H9 (cell line): ENCODE results near the gene ALOX15B. TPM values are rescaled to one million over a fixed set of nuclear protein-coding genes. Genes with fewer than 3 reads are reported as not detected.

Source experiments
- DNase-seq: peaks from one replicate; pipeline ENCODE4 v3.0.0-alpha.2; 2017
- H2AFZ ChIP-seq: one replicate; pipeline ENCODE4 v1.6.1; 2013; ENCODE audit warnings: mild to moderate bottlenecking, low read length, control low read depth, moderate library complexity
- H2AK5ac ChIP-seq: 2 replicates; pipeline ENCODE4 v1.6.1; 2013; ENCODE audit warnings: low read length, control low read depth, mixed read lengths; ENCODE audit not compliant: insufficient read length
- H2BK120ac ChIP-seq: one replicate; pipeline ENCODE4 v1.6.1; 2013; ENCODE audit warnings: low read depth, mild to moderate bottlenecking, low read length, control low read depth, inconsistent platforms; ENCODE audit not compliant: poor library complexity, severe bottlenecking
- H2BK12ac ChIP-seq: 2 replicates; pipeline ENCODE4 v1.6.1; 2013; ENCODE audit warnings: low read length, control low read depth, mixed read lengths, low read depth; ENCODE audit not compliant: insufficient read length
- H2BK15ac ChIP-seq: 2 replicates; pipeline ENCODE4 v1.6.1; 2013; ENCODE audit warnings: low read depth, low read length, control low read depth
- H2BK20ac ChIP-seq: one replicate; pipeline ENCODE4 v1.6.1; 2013; ENCODE audit warnings: low read depth, mild to moderate bottlenecking, low read length, control low read depth, inconsistent platforms; ENCODE audit not compliant: poor library complexity, severe bottlenecking
- H2BK5ac ChIP-seq: 2 replicates; pipeline ENCODE4 v1.6.1; 2013; ENCODE audit warnings: low read length, control low read depth, mixed read lengths; ENCODE audit not compliant: insufficient read length
- H3K14ac ChIP-seq: 2 replicates; pipeline ENCODE4 v1.6.1; 2013; ENCODE audit warnings: low read length, control low read depth; ENCODE audit not compliant: insufficient read depth
- H3K18ac ChIP-seq: 2 replicates; pipeline ENCODE4 v1.6.1; 2013; ENCODE audit warnings: low read depth, mild to moderate bottlenecking, mixed read lengths, low read length, control low read depth; ENCODE audit not compliant: insufficient read length
- H3K23ac ChIP-seq: 2 replicates; pipeline ENCODE4 v1.6.1; 2013; ENCODE audit warnings: low read length, control low read depth, mixed read lengths, low read depth; ENCODE audit not compliant: insufficient read length
- H3K23me2 ChIP-seq: 2 replicates; pipeline ENCODE4 v1.6.1; 2013; ENCODE audit warnings: low read depth, mild to moderate bottlenecking, mixed read lengths, low read length, control low read depth; ENCODE audit not compliant: insufficient read length, poor library complexity, severe bottlenecking
- H3K27ac ChIP-seq: 2 replicates; pipeline ENCODE4 v1.5.1; 2013; ENCODE audit warnings: low read length, control low read depth, mixed read lengths, low read depth; ENCODE audit not compliant: insufficient read length
- H3K27me3 ChIP-seq: 2 replicates; pipeline ENCODE4 v1.6.1; 2013; ENCODE audit warnings: low read length, control low read depth, inconsistent platforms; ENCODE audit not compliant: insufficient read depth
- H3K4ac ChIP-seq: 2 replicates; pipeline ENCODE4 v1.6.1; 2013; ENCODE audit warnings: low read depth, mild to moderate bottlenecking, control low read depth, inconsistent platforms, low read length, moderate library complexity
- H3K4me1 ChIP-seq: 2 replicates; pipeline ENCODE4 v1.6.1; 2013; ENCODE audit warnings: low read length, control low read depth, inconsistent platforms; ENCODE audit not compliant: insufficient read depth
- H3K4me2 ChIP-seq: 2 replicates; pipeline ENCODE4 v1.6.1; 2013; ENCODE audit warnings: low read length, control low read depth, mixed read lengths; ENCODE audit not compliant: insufficient read length, insufficient read depth
- H3K56ac ChIP-seq: 2 replicates; pipeline ENCODE4 v1.6.1; 2013; ENCODE audit warnings: low read depth, mild to moderate bottlenecking, mixed read lengths, low read length, control low read depth; ENCODE audit not compliant: insufficient read length
- H3K79me1 ChIP-seq: 2 replicates; pipeline ENCODE4 v1.6.1; 2013; ENCODE audit warnings: low read depth, mild to moderate bottlenecking, moderate library complexity, low read length, control low read depth, inconsistent platforms; ENCODE audit not compliant: insufficient read depth, poor library complexity, severe bottlenecking
- H3K79me2 ChIP-seq: 2 replicates; pipeline ENCODE4 v1.6.1; 2013; ENCODE audit warnings: low read length, control low read depth, inconsistent platforms; ENCODE audit not compliant: insufficient read depth
- H3K9ac ChIP-seq: 2 replicates; pipeline ENCODE4 v1.6.1; 2013; ENCODE audit warnings: low read length, control low read depth, mixed read lengths; ENCODE audit not compliant: insufficient read length; ENCODE audit errors: extremely low read depth
- H3K9me3 ChIP-seq: one replicate; pipeline ENCODE4 v1.6.1; 2013; ENCODE audit warnings: low read depth, low read length, inconsistent platforms; ENCODE audit not compliant: control insufficient read depth
- H3T11ph ChIP-seq: one replicate; pipeline ENCODE4 v1.6.1; 2013; ENCODE audit warnings: mild to moderate bottlenecking, low read length, control low read depth, inconsistent platforms
- H4K20me1 ChIP-seq: one replicate; pipeline ENCODE4 v1.6.1; 2013; ENCODE audit not compliant: control insufficient read depth, insufficient read length, insufficient read depth
- H4K5ac ChIP-seq: 2 replicates; pipeline ENCODE4 v1.6.1; 2013; ENCODE audit warnings: low read depth, mild to moderate bottlenecking, mixed read lengths, low read length, control low read depth; ENCODE audit not compliant: insufficient read length
- H4K8ac ChIP-seq: replicated peaks from 2 replicates; pipeline ENCODE4 v1.6.1; 2013; ENCODE audit warnings: low read length, control low read depth, mixed read lengths, low read depth; ENCODE audit not compliant: insufficient read length
- H4K91ac ChIP-seq: 2 replicates; pipeline ENCODE4 v1.6.1; 2013; ENCODE audit warnings: low read depth, mild to moderate bottlenecking, moderate library complexity, mixed read lengths, low read length, control low read depth; ENCODE audit not compliant: insufficient read length
- H3K27ac Mint-ChIP-seq, 3 experiments: 2 replicates in 2 of 3; 3 replicates in 1 of 3; pipeline ENCODE4 v1.8.0; 2020 to 2021; ENCODE audit warnings: mixed read lengths in 3 of 3, mild to moderate bottlenecking in 1 of 3, moderate library complexity in 1 of 3
- H3K27me3 Mint-ChIP-seq: 2 replicates; pipeline ENCODE4 v1.8.0; 2021; ENCODE audit warnings: low read depth, mild to moderate bottlenecking, moderate library complexity, mixed read lengths
- H3K36me3 Mint-ChIP-seq, 3 experiments: 2 replicates in 2 of 3; 3 replicates in 1 of 3; pipeline ENCODE4 v1.8.0; 2020 to 2021; ENCODE audit warnings: low read depth in 3 of 3, mixed read lengths in 3 of 3; ENCODE audit not compliant: insufficient read depth in 1 of 3
- H3K4me1 Mint-ChIP-seq, 2 experiments: 2 replicates each; pipeline ENCODE4 v1.8.0; 2020; ENCODE audit warnings: mixed read lengths in 2 of 2
- H3K4me3 Mint-ChIP-seq, 2 experiments: 2 replicates in 1 of 2; 3 replicates in 1 of 2; pipeline ENCODE4 v1.8.0; 2020 to 2021; ENCODE audit warnings: mild to moderate bottlenecking in 2 of 2, mixed read lengths in 2 of 2, moderate library complexity in 1 of 2
- H3K9me3 Mint-ChIP-seq, 2 experiments: 2 replicates in 1 of 2; 3 replicates in 1 of 2; pipeline ENCODE4 v1.8.0; 2020; ENCODE audit warnings: mild to moderate bottlenecking in 2 of 2, mixed read lengths in 2 of 2, moderate library complexity in 1 of 2
- CTCF ChIP-seq: fragments of 200-600 bp; sonication (generic); conservative IDR thresholded peaks from 3 replicates; pipeline ENCODE4 v1.8.0; 2021; ENCODE audit warnings: antibody characterized with exemption, mild to moderate bottlenecking
- WGBS: extraction: QIAGEN DNeasy Blood & Tissue Kit; methylation state at CpG from one replicate; pipeline ENCODE4 v1.1.7; 2013; ENCODE audit warnings: missing lambda C conversion rate, low lambda C conversion rate, mixed read lengths; ENCODE audit not compliant: insufficient read length; ENCODE audit errors: extremely low coverage; 5-methylcytosine and 5-hydroxymethylcytosine counted together
- total RNA-seq: library from RNA; stranded (reverse); gene quantifications from 2 replicates; pipeline ENCODE4 v1.2.1, GENCODE V29; 2021

ALOX15B gene
- total RNA-seq, 1 experiment from 2014 or later = not detected

- Histone ChIP-seq H2AFZ (no peak overlapping the region), H3K4ac (no peak overlapping the region), H2BK120ac (no peak overlapping the region), H3K9ac (no peak overlapping the region), H3K18ac (no peak overlapping the region), H3K79me1 (no peaks in the 10 kb centered on the region), H3T11ph (no peak overlapping the region), H3K27me3 (peaks cover 35% of the 10 kb centered on the region), H2BK15ac (no peak overlapping the region), H3K23ac (no peak overlapping the region), H3K23me2 (peaks cover 17% of the 10 kb centered on the region), H4K8ac (no peak overlapping the region), H3K27ac (no peak overlapping the region), H3K14ac (no peak overlapping the region), H2BK5ac (no peak overlapping the region), H4K5ac (no peak overlapping the region), H2BK12ac (no peak overlapping the region), H3K4me1 (no peaks in the 10 kb centered on the region), H4K20me1 (no peaks in the 10 kb centered on the region), H3K9me3 (no peaks in the 10 kb centered on the region), H3K4me2 (no peak overlapping the region), H4K91ac (no peak overlapping the region), H3K79me2 (no peaks in the 10 kb centered on the region), H2AK5ac (no peak overlapping the region), H3K56ac (no peak overlapping the region), H2BK20ac (no peak overlapping the region)
- Mint-ChIP-seq H3K4me3 (no peak overlapping the region), H3K9me3 (peaks cover 0 to 3% of the 10 kb centered on the region in 2 experiments; a peak in 3 of 5 replicates), H3K27me3 (peaks cover 94% of the 10 kb centered on the region), H3K27ac (no peak overlapping the region), H3K4me1 (peaks cover 33 to 37% of the 10 kb centered on the region in 2 experiments), H3K36me3 (peaks cover 0 to 2% (median 0%) of the 10 kb centered on the region in 3 experiments; a peak in 2 of 7 replicates)
- DNase-seq = no peak
- no CpG with 5 or more reads among the region's 3 CpGs for WGBS
- no peak for TF ChIP-seq CTCF
Observed at GRCh38 chr17:8069587-8069860, 30.7 kb downstream of the ALOX15B start.
